PFSK-1 (cell line): ENCODE results near the gene CNTNAP2.

ENCODE experiments used
- POLR2AphosphoS5 ChIP-seq: IDR thresholded peaks from 2 replicates; pipeline ENCODE4 v1.6.1; 2012; ENCODE audit warnings: low read depth, mild to moderate bottlenecking, control low read depth, low read length, moderate library complexity
- REST ChIP-seq, 2 experiments: IDR thresholded peaks; 2 replicates each; pipeline versions ENCODE4 v1.6.1 to v1.8.0; 2011 to 2012; ENCODE audit warnings: low read depth in 2 of 2, low read length in 2 of 2, control low read depth in 1 of 2, inconsistent platforms in 1 of 2, mild to moderate bottlenecking in 1 of 2, moderate library complexity in 1 of 2; ENCODE audit not compliant: insufficient read depth in 1 of 2
- SIN3A ChIP-seq: IDR thresholded peaks from 2 replicates; pipeline ENCODE4 v1.6.1; 2012; ENCODE audit warnings: mild to moderate bottlenecking, low read length, moderate library complexity, borderline replicate concordance; ENCODE audit not compliant: insufficient read depth
- TAF1 ChIP-seq: IDR thresholded peaks from 2 replicates; pipeline ENCODE4 v1.6.1; 2012; ENCODE audit warnings: low read length, control low read depth, borderline replicate concordance; ENCODE audit not compliant: insufficient read depth

GRCh38 chr7:148334959-148335577, 2218.5 kb downstream of the CNTNAP2 start:
- TF ChIP-seq POLR2AphosphoS5 (no peak), SIN3A (no peak), REST (IDR thresholded peaks at IDR 0.05; ENCODE audit: insufficient read depth in 1 of 2, low read depth in 2 of 2, low read length in 2 of 2) (no peak), TAF1 (no peak)
